ENCODE results near the gene ARCN1.

DNA sequence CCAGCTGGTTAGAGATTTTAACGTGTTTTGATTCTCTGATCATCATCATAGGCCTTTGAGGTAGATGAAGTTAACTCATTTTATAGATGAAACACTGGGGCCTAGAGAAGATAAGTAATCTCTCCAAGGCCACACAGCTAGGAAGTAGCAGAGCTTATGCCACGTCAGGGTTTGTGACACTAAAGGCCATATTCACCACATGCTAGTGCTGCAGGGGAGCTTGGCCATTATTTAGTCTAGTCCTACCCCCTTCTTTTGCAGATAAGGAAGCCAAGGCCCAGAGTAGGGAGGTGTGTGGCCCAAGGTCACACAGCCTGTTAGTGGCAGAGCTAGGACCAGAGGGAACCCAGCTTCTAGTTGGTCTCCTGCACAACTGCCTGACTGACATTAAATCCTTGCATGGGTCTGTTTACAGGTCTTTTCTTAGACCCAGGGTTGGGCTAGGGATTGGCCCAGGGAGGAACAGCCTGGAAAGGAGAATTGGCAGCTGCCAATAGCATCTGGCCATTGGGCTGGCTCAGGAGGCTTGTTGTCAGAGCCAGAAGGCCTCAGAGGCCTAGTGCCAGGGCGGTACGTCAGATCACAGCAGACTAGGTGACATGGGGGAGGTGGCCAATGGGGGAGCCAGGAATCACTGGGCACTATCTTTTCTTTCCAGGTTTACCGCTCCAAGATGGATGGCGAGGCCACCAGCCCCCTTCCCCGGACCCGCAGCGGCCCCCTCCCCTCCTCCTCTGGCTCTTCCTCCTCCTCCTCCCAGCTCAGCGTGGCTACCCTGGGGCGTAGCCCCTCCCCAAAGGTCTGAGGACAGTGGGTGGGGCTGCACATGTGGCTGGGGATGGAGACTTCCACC lies 71.2 kb downstream of the ARCN1 start:
- TF ChIP-seq, protein P1, sequence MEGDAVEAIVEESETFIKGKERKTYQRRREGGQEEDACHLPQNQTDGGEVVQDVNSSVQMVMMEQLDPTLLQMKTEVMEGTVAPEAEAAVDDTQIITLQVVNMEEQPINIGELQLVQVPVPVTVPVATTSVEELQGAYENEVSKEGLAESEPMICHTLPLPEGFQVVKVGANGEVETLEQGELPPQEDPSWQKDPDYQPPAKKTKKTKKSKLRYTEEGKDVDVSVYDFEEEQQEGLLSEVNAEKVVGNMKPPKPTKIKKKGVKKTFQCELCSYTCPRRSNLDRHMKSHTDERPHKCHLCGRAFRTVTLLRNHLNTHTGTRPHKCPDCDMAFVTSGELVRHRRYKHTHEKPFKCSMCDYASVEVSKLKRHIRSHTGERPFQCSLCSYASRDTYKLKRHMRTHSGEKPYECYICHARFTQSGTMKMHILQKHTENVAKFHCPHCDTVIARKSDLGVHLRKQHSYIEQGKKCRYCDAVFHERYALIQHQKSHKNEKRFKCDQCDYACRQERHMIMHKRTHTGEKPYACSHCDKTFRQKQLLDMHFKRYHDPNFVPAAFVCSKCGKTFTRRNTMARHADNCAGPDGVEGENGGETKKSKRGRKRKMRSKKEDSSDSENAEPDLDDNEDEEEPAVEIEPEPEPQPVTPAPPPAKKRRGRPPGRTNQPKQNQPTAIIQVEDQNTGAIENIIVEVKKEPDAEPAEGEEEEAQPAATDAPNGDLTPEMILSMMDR (IDR thresholded peaks at IDR 0.05; ENCODE audit: extremely low read depth in 1 of 2, insufficient read depth in 1 of 2, low read depth in 1 of 2, low read length in 2 of 2), result no peak
- no peak for TF ChIP-seq POLR2AphosphoS5 (IDR thresholded peaks at IDR 0.05; ENCODE audit: insufficient read depth, low read depth, low read length)

All from endothelial cell of umbilical vein (primary cell).